ENCODE measurements around the gene AEBP2.
"Not testable (repeated sequence)": the region's sequence is repeated elsewhere in the genome, so short reads cannot be mapped to it uniquely, and the experiment has no call there.

AEBP2 gene

GRCh38 chr12:19423166-19423930 lies 15.9 kb upstream of the AEBP2 start:
- no peak for DNase-seq

GRCh38 chr12:19428246-19428645 lies 11.0 kb upstream of the AEBP2 start:
- DNase-seq = no peak

GRCh38 chr12:19429491-19429890 lies 9.8 kb upstream of the AEBP2 start:
- DNase-seq = not testable (repeated sequence)

DNA sequence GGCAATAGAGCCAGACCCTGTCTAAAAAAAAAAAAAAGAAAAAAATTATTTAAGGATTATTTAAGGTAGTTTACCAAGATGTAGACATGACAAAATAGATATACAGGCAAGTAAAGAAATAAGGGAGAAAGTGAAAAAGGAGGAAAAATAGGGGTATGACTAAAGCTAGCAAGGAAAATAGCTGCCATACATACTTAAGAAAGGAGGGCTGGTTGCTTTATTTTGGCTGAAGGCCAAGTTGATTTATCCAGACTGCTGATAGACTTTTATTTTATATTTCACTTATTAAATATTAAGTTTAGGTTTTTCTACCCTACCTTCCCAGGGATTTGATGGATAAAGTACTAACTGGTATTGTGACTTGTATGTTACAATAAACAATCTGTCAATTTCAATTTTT lies 8.3 kb upstream of the AEBP2 start:
- no peak for DNase-seq

GRCh38 chr12:19431407-19432308 lies 7.6 kb upstream of the AEBP2 start:
- DNase-seq = peak; percentile 58 to 68

DNA sequence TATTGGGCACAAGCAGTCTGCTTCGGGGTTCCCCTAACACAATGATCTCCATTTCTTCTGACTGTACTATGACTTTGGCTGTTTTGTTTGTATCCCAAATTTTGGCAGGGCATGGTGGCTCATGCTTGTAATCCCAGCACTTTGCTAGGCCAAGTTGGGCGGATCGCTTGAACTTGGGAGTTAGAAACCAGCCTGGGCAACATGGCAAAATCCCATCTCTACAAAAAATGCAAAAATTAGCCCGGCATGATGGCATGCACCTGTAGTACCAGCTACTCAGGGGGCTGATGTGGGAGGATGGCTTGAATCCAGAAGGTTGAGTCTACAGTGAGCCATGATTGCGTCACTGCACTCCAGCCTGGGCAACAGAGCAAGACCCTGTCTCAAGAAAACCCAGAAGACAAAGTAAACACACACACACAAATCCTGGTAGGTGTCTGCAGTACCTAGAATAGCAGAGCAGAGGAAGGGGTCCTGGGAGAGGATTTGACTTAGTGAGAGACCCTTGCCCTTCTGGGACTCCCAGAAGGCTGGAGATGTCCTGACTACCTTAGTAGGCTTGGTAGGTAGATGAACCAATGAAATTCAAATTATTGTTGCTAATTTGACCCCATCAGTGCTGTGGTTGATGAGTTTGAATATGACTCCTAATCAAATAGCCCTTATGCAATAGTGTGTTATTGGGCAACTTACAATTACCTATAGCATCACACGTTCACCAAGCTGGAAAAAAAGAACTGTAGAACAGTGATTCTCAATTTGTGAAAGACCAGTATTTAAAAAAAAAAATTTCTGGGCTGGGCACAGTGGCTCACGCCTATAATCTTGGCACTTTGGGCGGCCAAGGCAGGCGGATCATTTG lies 6.8 kb upstream of the AEBP2 start:
- DNase-seq = peak in 1 of 2 experiments; percentile 13

DNA sequence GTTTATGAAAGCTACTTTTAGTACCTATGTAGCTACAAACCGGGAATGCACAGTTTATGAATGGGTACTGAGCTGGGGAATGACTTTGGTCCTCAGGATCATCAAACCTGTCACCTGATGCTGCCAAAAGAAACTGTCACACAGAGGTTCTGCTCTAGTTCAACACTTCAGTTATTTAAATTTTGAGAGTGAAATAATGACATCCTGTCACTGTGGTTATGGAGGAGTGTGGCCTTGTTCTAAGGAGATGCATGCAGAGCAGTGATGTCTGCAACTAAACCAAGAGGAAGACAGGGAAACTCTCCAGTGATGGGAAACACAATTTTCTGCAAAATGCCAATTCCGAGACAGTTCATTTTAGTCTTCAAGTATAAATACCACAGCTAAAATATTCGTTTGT lies 4.8 kb upstream of the AEBP2 start:
- DNase-seq = no peak

DNA sequence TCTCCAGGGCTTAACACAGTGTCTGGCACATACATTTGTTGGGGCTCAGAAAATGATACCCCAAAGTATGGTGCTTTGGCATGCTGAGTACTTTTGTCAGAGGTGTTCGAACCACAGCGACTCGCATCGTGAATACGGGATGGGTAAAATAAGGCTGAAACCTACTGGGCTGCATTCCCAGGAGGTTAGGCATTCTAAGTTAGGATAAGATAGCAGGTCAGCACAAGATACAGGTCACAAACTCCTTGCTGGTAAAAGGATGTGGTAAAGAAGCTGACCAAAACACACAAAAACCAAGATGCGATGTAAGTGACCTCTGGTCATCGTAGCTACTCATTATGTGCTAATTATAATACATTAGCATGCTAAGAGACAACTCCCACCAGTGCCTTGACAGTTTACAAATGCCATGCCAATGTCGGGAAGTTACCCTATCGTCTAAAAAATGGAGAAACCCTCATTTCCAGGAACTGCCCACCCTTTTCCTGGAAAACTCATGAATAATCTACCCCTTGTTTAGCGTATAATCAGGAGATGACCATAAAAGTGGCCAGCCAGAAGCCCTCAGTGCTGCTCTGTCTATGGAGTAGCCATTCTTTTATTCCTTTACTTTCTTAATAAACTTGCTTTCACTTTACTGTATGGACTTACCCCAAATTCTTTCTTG lies 3.3 kb upstream of the AEBP2 start:
- no peak for DNase-seq

- DNase-seq = no peak
Observed at GRCh38 chr12:19436931-19437330, 2.4 kb upstream of the AEBP2 start.

DNA sequence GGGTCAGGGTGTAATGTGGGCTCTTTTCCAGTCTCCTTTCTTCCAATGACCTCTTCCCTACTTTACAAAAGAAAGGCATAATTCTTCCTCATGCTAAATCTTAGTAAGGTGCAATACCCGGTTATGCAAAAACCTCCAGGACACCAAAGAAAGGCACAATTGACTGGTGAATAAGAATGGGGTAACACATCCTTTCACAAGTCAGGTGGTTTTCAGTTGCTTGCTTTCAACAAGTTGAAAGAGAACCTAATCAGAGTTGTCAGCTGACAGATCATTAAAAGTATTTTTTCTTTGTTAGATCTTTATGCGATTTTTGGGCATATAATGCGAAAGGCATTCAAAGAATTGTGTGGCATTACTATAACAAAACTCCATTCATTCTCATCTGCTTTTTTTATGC lies 1.3 kb upstream of the AEBP2 start:
- DNase-seq = no peak

GRCh38 chr12:19440019-19440858 lies 947 bp downstream of the AEBP2 start:
- peak; percentile 60 to 71 for DNase-seq

GRCh38 chr12:19440916-19441315 lies 1.6 kb downstream of the AEBP2 start:
- no peak for DNase-seq

- no peak for DNase-seq
Observed at GRCh38 chr12:19443585-19443984, 4.3 kb downstream of the AEBP2 start.

GRCh38 chr12:19444097-19444496 lies 4.8 kb downstream of the AEBP2 start:
- no peak for DNase-seq

DNA sequence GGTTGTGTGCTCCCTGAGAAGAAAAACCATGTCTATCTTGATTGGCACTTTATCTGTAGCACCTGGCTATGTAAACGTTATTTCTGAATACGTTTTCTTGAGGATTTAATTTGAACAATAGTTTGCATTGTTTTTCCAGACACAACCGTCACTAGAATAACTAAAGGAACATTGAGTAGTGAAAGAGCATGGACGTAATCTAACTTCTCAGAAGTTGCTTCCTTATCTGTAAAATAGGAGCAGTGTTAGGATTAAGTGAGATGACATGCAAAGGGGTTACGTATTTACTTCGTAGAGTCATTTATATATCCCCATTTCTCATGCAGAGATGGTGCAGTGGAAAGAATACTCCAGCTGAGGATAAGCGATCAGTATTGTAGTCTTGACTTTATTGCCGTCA lies 8.1 kb downstream of the AEBP2 start:
- no peak for DNase-seq

DNA sequence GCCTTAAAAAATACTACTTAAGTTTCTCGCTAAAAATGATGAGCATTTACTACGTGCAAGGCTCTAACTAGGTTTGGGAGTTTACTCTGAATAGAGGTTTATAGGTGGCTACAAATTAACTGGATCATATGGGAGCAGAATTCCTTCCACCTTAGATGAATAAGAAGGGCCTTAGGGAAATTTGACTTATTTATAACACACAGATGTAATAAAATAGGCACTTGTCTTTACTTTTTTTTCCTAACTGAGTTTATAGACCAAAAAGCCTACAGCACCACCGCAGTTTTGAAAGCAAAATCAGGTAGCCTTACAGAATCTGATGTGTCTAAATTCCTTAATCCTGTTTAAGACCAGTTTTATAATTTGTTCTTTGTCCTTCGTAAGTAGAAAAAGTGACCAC lies 10.5 kb downstream of the AEBP2 start:
- no peak for DNase-seq

GRCh38 chr12:19450362-19450761 lies 11.1 kb downstream of the AEBP2 start:
- peak in 1 of 2 experiments; percentile 17 for DNase-seq

DNA sequence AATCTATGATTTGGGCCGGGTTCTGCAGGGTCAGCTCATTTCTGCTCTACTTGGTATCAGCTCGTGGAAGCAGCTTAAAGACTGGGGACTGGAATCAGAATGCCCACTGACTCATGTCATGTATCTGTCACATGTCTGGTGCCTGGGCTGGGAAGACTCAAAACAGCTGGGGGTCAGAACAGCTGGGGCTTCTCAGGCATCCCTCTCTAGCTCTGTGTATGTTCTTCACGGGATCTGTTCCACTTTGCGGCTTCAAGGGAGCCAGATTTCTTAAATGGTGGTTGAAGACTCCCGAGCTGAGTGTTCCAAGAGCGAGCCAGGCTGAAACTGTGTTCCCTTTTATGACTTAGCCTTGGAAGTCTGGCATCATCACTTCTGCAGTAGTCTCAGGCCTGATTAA lies 11.9 kb downstream of the AEBP2 start:
- DNase-seq = no peak

DNA sequence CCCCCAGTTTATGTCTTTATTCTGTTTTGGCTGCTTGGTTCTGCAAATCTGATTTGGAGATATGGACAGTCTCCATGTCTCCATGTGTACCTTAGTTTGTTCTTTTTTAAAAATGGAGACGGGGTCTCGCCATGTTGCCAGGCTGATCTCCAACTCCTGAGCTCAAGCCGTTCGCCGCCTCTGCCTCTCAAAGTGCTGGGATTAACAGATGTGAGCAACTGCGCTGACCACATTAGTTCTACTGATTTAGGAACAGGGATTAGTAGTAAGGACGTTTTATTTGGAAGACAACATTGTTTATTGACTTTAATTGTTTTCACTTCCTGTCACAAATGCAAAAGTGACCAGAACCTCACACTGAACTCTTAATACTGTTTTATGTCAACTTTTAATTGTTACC lies 14.7 kb downstream of the AEBP2 start:
- no peak for DNase-seq

- no peak for DNase-seq
Observed at GRCh38 chr12:19454837-19455236, 15.5 kb downstream of the AEBP2 start.

- no peak for DNase-seq
Observed at GRCh38 chr12:19456176-19456575, 16.9 kb downstream of the AEBP2 start.

GRCh38 chr12:19457561-19457960 lies 18.3 kb downstream of the AEBP2 start:
- no peak for DNase-seq
